ENCODE results near the gene CRYL1. TPM values are rescaled to one million over a fixed set of nuclear protein-coding genes. Genes with fewer than 3 reads are reported as not detected.

CRYL1 gene
- total RNA-seq, 1 experiment from 2014 or later, result 2.9 TPM

DNA sequence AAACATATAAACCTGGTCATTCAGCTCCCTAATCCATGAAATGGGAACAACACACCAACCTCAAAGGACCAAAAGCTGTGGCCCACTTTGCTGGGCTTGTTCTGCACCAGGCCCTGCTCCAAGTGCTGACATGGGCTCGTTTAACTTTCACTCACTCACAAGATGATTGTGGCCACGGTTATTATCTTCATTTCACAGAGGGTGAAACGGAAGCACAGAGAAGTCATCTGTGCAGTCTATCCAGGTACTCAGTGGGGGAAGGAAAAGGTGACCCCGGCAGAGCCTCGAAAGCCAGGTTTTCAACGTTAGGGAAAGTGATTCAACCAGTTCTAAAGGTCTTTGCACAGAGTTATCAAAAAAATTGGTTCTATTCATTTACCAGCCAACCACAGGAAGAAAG, 68.0 kb downstream of the CRYL1 start:
- Mint-ChIP-seq H3K27me3 (ENCODE audit: low read depth) (no peaks in the 10 kb centered on the region), H3K27ac (no peak overlapping the region), H3K4me3 (no peak overlapping the region), H3K9me3 (peaks cover 8% of the 10 kb centered on the region), H3K36me3 (no peaks in the 10 kb centered on the region), H3K4me1 (peaks cover 15% of the 10 kb centered on the region)
- no peak for DNase-seq (ENCODE audit: low spot score)
- ChIA-PET POLR2A (no interaction called here), CTCF (no interaction called here)
- ATAC-seq, result no peak
- TF ChIP-seq, protein P1, sequence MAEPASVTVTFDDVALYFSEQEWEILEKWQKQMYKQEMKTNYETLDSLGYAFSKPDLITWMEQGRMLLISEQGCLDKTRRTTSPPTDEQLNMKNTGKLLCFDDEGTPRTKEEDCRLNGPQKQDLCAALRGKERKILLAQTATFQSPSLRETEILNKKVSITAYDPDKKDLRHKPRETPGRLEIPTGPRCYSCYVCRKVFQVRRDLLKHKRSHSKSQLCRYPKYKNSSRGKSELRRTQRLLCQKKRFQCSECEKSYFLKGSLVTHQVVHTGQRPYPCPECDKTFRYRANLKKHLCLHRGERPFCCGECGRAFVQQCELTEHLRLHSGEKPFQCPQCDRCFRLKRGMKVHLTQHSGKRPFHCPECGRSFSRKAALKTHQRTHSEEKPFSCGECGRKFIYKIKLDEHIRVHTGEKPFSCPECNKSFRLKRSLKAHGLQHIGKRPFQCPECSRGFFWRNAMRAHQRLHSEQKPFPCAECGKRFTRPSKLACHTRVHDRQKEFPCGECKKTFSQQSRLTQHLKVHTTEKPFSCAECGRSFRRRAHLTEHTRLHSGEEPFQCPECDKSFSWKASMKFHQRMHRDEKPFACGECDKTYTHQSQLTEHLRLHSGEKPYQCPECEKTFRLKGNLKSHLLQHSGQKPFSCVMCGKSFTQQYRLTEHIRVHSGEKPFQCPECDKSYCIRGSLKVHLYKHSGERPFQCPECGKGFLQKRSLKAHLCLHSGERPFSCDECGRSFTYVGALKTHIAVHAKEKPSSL (CRISPR knock-in tag; conservative IDR thresholded peaks at IDR 0.05), result no peak
- TF ChIP-seq ZNF317 (CRISPR knock-in tag; IDR thresholded peaks at IDR 0.05; ENCODE audit: borderline replicate concordance, low read depth), result no peak
- TF ChIP-seq FOXP1 (CRISPR knock-in tag; IDR thresholded peaks at IDR 0.05; ENCODE audit: borderline replicate concordance), result no peak

DNA sequence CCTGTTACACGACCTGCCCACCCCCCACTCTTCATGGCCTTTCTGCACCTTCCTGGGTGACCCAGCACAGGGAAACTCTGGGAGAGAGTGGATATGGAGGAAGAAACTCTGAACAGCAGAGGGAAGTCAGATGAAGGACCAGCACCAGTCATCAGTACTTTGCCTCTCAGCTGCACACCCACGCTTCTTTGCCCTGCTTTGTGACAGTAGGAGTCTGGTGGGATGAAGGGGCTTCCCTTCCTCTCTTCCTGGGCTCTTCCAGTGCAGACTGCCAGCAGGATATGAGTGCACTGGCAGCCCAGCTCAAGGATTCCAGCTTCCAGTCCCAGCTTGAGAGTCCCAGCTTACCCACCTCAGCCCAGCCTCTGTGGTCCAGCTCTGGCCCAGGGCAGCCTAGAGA, 68.9 kb downstream of the CRYL1 start:
- POLR2A ChIA-PET, result no interaction called here
- Mint-ChIP-seq H3K4me3 (no peak overlapping the region), H3K27me3 (ENCODE audit: low read depth) (no peaks in the 10 kb centered on the region), H3K36me3 (no peaks in the 10 kb centered on the region), H3K27ac (no peak overlapping the region), H3K4me1 (peaks cover 9% of the 10 kb centered on the region), H3K9me3 (peaks cover 8% of the 10 kb centered on the region)
- TF ChIP-seq ZBTB21 (CRISPR knock-in tag; IDR thresholded peaks at IDR 0.05; ENCODE audit: borderline replicate concordance), result no peak
- TF ChIP-seq EMX1 (CRISPR knock-in tag; IDR thresholded peaks at IDR 0.05), result no peak
- DNase-seq (ENCODE audit: low spot score), result no peak
- CTCF ChIA-PET, result no interaction called here
- no peak for ATAC-seq

DNA sequence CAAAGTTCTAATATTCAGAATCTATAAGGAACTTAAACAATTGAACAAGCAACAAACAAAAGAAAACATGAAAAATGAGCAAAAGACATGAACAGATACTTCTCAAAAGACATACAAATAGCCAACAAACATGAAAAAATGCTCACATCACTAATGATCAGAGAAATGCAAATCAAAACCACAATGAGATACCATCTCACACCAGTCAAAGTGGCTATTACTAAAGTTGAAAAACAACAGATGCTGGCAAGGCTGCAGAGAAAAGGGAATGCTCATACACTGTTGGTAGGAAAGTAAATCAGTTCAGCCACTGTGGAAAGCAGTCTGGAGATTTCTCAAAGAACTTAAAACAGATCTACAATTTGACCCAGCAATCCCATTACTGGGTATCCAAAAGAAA, 74.3 kb downstream of the CRYL1 start:
- DNase-seq (ENCODE audit: low spot score) (no peak), ATAC-seq (no peak)
- TF ChIP-seq, protein P2, sequence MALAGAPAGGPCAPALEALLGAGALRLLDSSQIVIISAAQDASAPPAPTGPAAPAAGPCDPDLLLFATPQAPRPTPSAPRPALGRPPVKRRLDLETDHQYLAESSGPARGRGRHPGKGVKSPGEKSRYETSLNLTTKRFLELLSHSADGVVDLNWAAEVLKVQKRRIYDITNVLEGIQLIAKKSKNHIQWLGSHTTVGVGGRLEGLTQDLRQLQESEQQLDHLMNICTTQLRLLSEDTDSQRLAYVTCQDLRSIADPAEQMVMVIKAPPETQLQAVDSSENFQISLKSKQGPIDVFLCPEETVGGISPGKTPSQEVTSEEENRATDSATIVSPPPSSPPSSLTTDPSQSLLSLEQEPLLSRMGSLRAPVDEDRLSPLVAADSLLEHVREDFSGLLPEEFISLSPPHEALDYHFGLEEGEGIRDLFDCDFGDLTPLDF (CRISPR knock-in tag; IDR thresholded peaks at IDR 0.05), result no peak
- TF ChIP-seq ZNF219 (CRISPR knock-in tag; IDR thresholded peaks at IDR 0.05; ENCODE audit: borderline replicate concordance) (no peak), NR3C1 (CRISPR knock-in tag; conservative IDR thresholded peaks at IDR 0.05; ENCODE audit: low read depth) (no peak), JAZF1 (CRISPR knock-in tag; IDR thresholded peaks at IDR 0.05) (no peak), FOXP1 (CRISPR knock-in tag; IDR thresholded peaks at IDR 0.05; ENCODE audit: borderline replicate concordance) (no peak)
- TF ChIP-seq, protein P3, sequence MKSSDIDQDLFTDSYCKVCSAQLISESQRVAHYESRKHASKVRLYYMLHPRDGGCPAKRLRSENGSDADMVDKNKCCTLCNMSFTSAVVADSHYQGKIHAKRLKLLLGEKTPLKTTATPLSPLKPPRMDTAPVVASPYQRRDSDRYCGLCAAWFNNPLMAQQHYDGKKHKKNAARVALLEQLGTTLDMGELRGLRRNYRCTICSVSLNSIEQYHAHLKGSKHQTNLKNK (CRISPR knock-in tag; IDR thresholded peaks at IDR 0.05), result no peak
- TF ChIP-seq, protein P4, sequence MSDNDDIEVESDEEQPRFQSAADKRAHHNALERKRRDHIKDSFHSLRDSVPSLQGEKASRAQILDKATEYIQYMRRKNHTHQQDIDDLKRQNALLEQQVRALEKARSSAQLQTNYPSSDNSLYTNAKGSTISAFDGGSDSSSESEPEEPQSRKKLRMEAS (CRISPR knock-in tag; IDR thresholded peaks at IDR 0.05), result no peak
- no peak overlapping the region for H3K4me3 Mint-ChIP-seq
- peaks cover 14% of the 10 kb centered on the region for H3K36me3 Mint-ChIP-seq
- no peaks in the 10 kb centered on the region for H3K4me1 Mint-ChIP-seq
- no peak overlapping the region for H3K27ac Mint-ChIP-seq
- peaks cover 36% of the 10 kb centered on the region for H3K9me3 Mint-ChIP-seq
- CTCF ChIA-PET, result no interaction called here
- POLR2A ChIA-PET, result no interaction called here
- no peaks in the 10 kb centered on the region; the same call in 1 of the 2 replicates for H3K27me3 Mint-ChIP-seq (ENCODE audit: low read depth)

DNA sequence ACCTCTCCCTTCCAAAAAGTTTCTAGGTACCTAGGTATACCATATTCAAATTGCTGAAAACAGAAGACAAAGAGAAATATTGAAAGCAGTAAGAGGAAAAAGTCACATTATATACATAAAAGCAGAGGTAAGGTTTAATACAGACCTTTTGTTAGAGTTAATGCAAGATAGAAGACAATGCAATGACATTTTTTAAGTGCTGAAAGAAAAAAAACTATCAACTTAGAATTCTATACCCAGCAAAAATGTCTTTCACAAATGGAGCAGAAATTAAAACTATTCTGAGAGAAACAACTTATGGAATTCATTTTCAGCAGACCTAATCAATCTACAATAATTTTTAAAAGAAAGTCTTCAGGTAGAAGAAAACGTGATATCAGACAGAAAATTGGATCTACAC, 77.2 kb downstream of the CRYL1 start:
- no peak overlapping the region for H3K4me3 Mint-ChIP-seq
- H3K27ac Mint-ChIP-seq, result no peak overlapping the region
- DNase-seq (ENCODE audit: low spot score) (no peak), ATAC-seq (no peak)
- H3K36me3 Mint-ChIP-seq, result peaks cover 21% of the 10 kb centered on the region
- no peaks in the 10 kb centered on the region for H3K4me1 Mint-ChIP-seq
- CTCF ChIA-PET, result no interaction called here
- H3K27me3 Mint-ChIP-seq (ENCODE audit: low read depth), result no peaks in the 10 kb centered on the region; the same call in 1 of the 2 replicates
- POLR2A ChIA-PET, result no interaction called here
- H3K9me3 Mint-ChIP-seq, result peaks cover 48% of the 10 kb centered on the region
- TF ChIP-seq TEAD1 (CRISPR knock-in tag; IDR thresholded peaks at IDR 0.05) (no peak), ZBTB21 (CRISPR knock-in tag; IDR thresholded peaks at IDR 0.05; ENCODE audit: borderline replicate concordance) (no peak), RELA (CRISPR knock-in tag; IDR thresholded peaks at IDR 0.05; ENCODE audit: borderline replicate concordance) (no peak), ZNF317 (CRISPR knock-in tag; IDR thresholded peaks at IDR 0.05; ENCODE audit: borderline replicate concordance, low read depth) (no peak), FOXK1 (CRISPR knock-in tag; IDR thresholded peaks at IDR 0.05) (no peak), ZNF423 (CRISPR knock-in tag; IDR thresholded peaks at IDR 0.05) (no peak), OVOL2 (CRISPR knock-in tag; IDR thresholded peaks at IDR 0.05; ENCODE audit: borderline replicate concordance) (no peak), SMAD4 (CRISPR knock-in tag; IDR thresholded peaks at IDR 0.05) (no peak), NFE2L1 (CRISPR knock-in tag; IDR thresholded peaks at IDR 0.05) (no peak), ZNF219 (CRISPR knock-in tag; IDR thresholded peaks at IDR 0.05; ENCODE audit: borderline replicate concordance) (no peak)
- TF ChIP-seq, protein P3 (CRISPR knock-in tag; IDR thresholded peaks at IDR 0.05), result no peak
- TF ChIP-seq, protein P5, sequence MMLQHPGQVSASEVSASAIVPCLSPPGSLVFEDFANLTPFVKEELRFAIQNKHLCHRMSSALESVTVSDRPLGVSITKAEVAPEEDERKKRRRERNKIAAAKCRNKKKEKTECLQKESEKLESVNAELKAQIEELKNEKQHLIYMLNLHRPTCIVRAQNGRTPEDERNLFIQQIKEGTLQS (CRISPR knock-in tag; conservative IDR thresholded peaks at IDR 0.05), result no peak
- TF ChIP-seq, protein P4 (CRISPR knock-in tag; IDR thresholded peaks at IDR 0.05), result no peak

Data from WTC11 (cell line).